Stromal cell of bone marrow (primary cell): ENCODE data around the gene COMT.
"Not testable (repeated sequence)": the region's sequence is repeated elsewhere in the genome, so short reads cannot be mapped to it uniquely, and the experiment has no call there.

Experiments
- DNase-seq: peaks from one replicate; pipeline ENCODE4 v3.0.0-alpha.2; 2012; ENCODE audit warnings: low read depth

COMT gene

GRCh38 chr22:19909350-19910179 is 32.0 kb upstream of the COMT start:
- peak; percentile 38 for DNase-seq

- DNase-seq: no peak
Measured at GRCh38 chr22:19910180-19910744, 31.3 kb upstream of the COMT start.

GRCh38 chr22:19911540-19912270 is 29.9 kb upstream of the COMT start:
- no peak for DNase-seq

- no peak for DNase-seq
Measured at GRCh38 chr22:19912271-19912999, 29.1 kb upstream of the COMT start.

- DNase-seq: no peak
Measured at GRCh38 chr22:19913337-19913936, 28.1 kb upstream of the COMT start.

GRCh38 chr22:19914201-19914943 is 27.2 kb upstream of the COMT start:
- no peak for DNase-seq

- DNase-seq: no peak
Measured at GRCh38 chr22:19915287-19915954, 26.2 kb upstream of the COMT start.

- no peak for DNase-seq
Measured at GRCh38 chr22:19916006-19916405, 25.6 kb upstream of the COMT start.

GRCh38 chr22:19916941-19917340 is 24.6 kb upstream of the COMT start:
- DNase-seq: no peak

- DNase-seq: no peak
Measured at GRCh38 chr22:19917389-19918138, 24.0 kb upstream of the COMT start.

GRCh38 chr22:19918332-19919106 is 23.1 kb upstream of the COMT start:
- no peak for DNase-seq

GRCh38 chr22:19919701-19920363 is 21.7 kb upstream of the COMT start:
- DNase-seq: no peak

GRCh38 chr22:19921544-19922081 is 20.0 kb upstream of the COMT start:
- no peak for DNase-seq

- no peak for DNase-seq
Measured at GRCh38 chr22:19923914-19924513, 17.6 kb upstream of the COMT start.

- DNase-seq: not testable (repeated sequence)
Measured at GRCh38 chr22:19926028-19926427, 15.5 kb upstream of the COMT start.

- DNase-seq: no peak
Measured at GRCh38 chr22:19927696-19928095, 13.9 kb upstream of the COMT start.

- no peak for DNase-seq
Measured at GRCh38 chr22:19928207-19928606, 13.4 kb upstream of the COMT start.
